ENCODE data around the gene HYCC1. TPM values are rescaled to one million over a fixed set of nuclear protein-coding genes. Genes with fewer than 3 reads are reported as not detected.
"Not testable (repeated sequence)": the region's sequence is repeated elsewhere in the genome, so short reads cannot be mapped to it uniquely, and the experiment has no call there.

The HYCC1 gene
- total RNA-seq, 2 donors from 2014 or later, result 76.4 to 112 TPM

GRCh38 chr7:22992874-22993840 lies 20.8 kb downstream of the HYCC1 start:
- DNase-seq (ENCODE audit: low spot score), result no peak
- intact Hi-C loops (cut with DNase I), result no loop called here

- intact Hi-C loops (cut with DNase I), result no loop called here
- DNase-seq (ENCODE audit: low spot score), result no peak
These were observed 23.4 kb downstream of the HYCC1 start for GRCh38 chr7:22990588-22990949.

- intact Hi-C loops (cut with DNase I), result no loop called here
- DNase-seq (ENCODE audit: low spot score), result no peak
These were observed 24.0 kb downstream of the HYCC1 start for GRCh38 chr7:22989643-22990587.

- DNase-seq (ENCODE audit: low spot score), result no peak
- intact Hi-C loops (cut with DNase I), result no loop called here
These were observed 28.5 kb downstream of the HYCC1 start for GRCh38 chr7:22985436-22985835.

- intact Hi-C loops (cut with DNase I), result no loop called here
- no peak for DNase-seq (ENCODE audit: low spot score)
These were observed 30.6 kb downstream of the HYCC1 start for GRCh38 chr7:22983257-22983855.

- DNase-seq (ENCODE audit: low spot score), result no peak
- intact Hi-C loops (cut with DNase I), result no loop called here
These were observed 33.5 kb downstream of the HYCC1 start for GRCh38 chr7:22980422-22980821.

- intact Hi-C loops (cut with DNase I), result no loop called here
- DNase-seq (ENCODE audit: low spot score), result no peak
These were observed 34.1 kb downstream of the HYCC1 start for GRCh38 chr7:22979861-22980260.

- DNase-seq (ENCODE audit: low spot score), result no peak
- intact Hi-C loops (cut with DNase I), result no loop called here
These were observed 34.7 kb downstream of the HYCC1 start for GRCh38 chr7:22979251-22979650.

GRCh38 chr7:22974636-22975035 lies 39.3 kb downstream of the HYCC1 start:
- DNase-seq (ENCODE audit: low spot score); intact Hi-C loops (cut with DNase I): not testable (repeated sequence)

GRCh38 chr7:22972207-22972606 lies 41.7 kb downstream of the HYCC1 start:
- intact Hi-C loops (cut with DNase I), result no loop called here
- no peak for DNase-seq (ENCODE audit: low spot score)

GRCh38 chr7:22969010-22969431 lies 44.9 kb downstream of the HYCC1 start:
- intact Hi-C loops (cut with DNase I), result no loop called here
- DNase-seq (ENCODE audit: low spot score), result peak; percentile 72

Other genes starting within 250 kb of the HYCC1 start
- 100 to 1,000 TPM; 227 to 235 TPM for gene TOMM7, start 191.3 kb downstream of the HYCC1 start, total RNA-seq
- 10 to 100 TPM; 26.0 to 28.6 TPM for gene KLHL7, start 91.7 kb upstream of the HYCC1 start, total RNA-seq
- 10 to 100 TPM; 20.7 to 20.8 TPM for gene NUP42, start 167.9 kb upstream of the HYCC1 start, total RNA-seq
- 100 to 1,000 TPM; 190 to 297 TPM for gene GPNMB, start 232.6 kb upstream of the HYCC1 start, total RNA-seq